Peyer's patch (tissue), 4 donors: Measurements from ENCODE around the gene C10orf67. TPM values are rescaled to one million over a fixed set of nuclear protein-coding genes. Genes with fewer than 3 reads are reported as not detected.

Source experiments
- DNase-seq, 3 donors: peaks; one replicate each; pipeline ENCODE4 v3.0.0-alpha.2; 2017 to 2019
- H3K27ac ChIP-seq, 4 donors: fragments of 200-600 bp; sonication (generic); one replicate each; pipeline ENCODE4 v1.5.1; 2016 to 2019
- H3K27me3 ChIP-seq, 2 donors: fragments of 200-600 bp; sonication (generic); one replicate each; pipeline ENCODE4 v1.5.1; 2019
- H3K36me3 ChIP-seq, 3 donors: fragments of 200-600 bp; sonication (generic); one replicate each; pipeline ENCODE4 v1.5.1; 2016 to 2019
- H3K4me1 ChIP-seq, 4 donors: fragments of 200-600 bp; sonication (generic); one replicate each; pipeline ENCODE4 v1.5.1; 2016 to 2019
- H3K4me3 ChIP-seq, 4 donors: fragments of 200-600 bp; sonication (generic); 1 replicate in 3 of 4; 2 replicates in 1 of 4; pipeline ENCODE4 v1.5.1; 2016 to 2019; ENCODE audit warnings: mild to moderate bottlenecking in 1 of 4
- H3K9me3 ChIP-seq, 4 donors: fragments of 200-600 bp; sonication (generic); one replicate each; pipeline ENCODE4 v1.5.1; 2016 to 2019; ENCODE audit warnings: mild to moderate bottlenecking in 1 of 4
- CTCF ChIP-seq, 6 experiments: fragments of 450-650 bp in 4 of 6; fragments of 200-600 bp in 2 of 6; sonication (generic) in 1 of 6; IDR thresholded peaks; one replicate each; pipeline ENCODE4 v1.5.1; 2017 to 2019; ENCODE audit warnings: antibody characterized with exemption in 6 of 6, mild to moderate bottlenecking in 3 of 6, moderate library complexity in 1 of 6
- POLR2A ChIP-seq, 2 donors: fragments of 450-650 bp; IDR thresholded peaks; one replicate each; pipeline ENCODE4 v1.5.1; 2017; ENCODE audit warnings: antibody characterized with exemption in 2 of 2, mild to moderate bottlenecking in 2 of 2, moderate library complexity in 2 of 2
- small RNA-seq, 2 donors: library from RNA; depleted of rRNA; stranded (forward); fragments of <200 nt; gene quantifications; one replicate each; pipeline ENCODE3, GENCODE V24; 2016
- total RNA-seq, 4 donors: library from RNA; depleted of rRNA; stranded (reverse); fragments of >200 nt; gene quantifications; one replicate each; pipeline ENCODE4 v1.1.0, GENCODE V29; 2016

Gene C10orf67
- total RNA-seq, 4 donors from 2014 or later, result 1.2 TPM; not detected in 3

DNA sequence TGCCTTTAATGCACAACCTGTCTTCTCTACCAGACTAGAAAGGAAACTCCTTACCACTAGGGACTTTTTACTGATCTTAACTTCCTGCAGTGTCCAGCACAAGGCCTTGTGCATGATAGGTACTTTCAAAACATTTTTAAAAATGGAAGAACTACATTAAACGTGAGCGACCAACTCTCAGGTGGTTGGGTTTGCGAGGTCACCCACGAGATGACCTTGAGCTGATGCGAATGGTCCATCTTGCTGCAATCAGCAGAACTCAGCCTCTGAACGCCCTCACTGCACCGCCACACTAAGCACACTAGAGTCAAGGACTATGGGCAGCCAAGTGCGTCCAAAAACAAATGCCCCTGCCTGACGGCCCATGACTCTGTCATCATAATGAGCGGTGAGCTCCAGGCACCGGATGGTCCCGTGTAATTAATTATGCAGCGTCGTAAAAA is 187.3 kb downstream of the C10orf67 start:
- TF ChIP-seq POLR2A (IDR thresholded peaks at IDR 0.05), result no peak
- TF ChIP-seq CTCF (IDR thresholded peaks at IDR 0.05), result no peak
- H3K36me3 ChIP-seq, result no peaks in the 10 kb centered on the region
- H3K27me3 ChIP-seq, result no peaks in the 10 kb centered on the region
- H3K4me1 ChIP-seq, result no peaks in the 10 kb centered on the region
- H3K27ac ChIP-seq, result no peak overlapping the region
- H3K9me3 ChIP-seq, result no peaks in the 10 kb centered on the region
- H3K4me3 ChIP-seq, result no peak overlapping the region
- DNase-seq, result no peak

GRCh38 chr10:23156447-23157150 is 188.0 kb downstream of the C10orf67 start:
- H3K27ac ChIP-seq, result no peak overlapping the region
- no peaks in the 10 kb centered on the region for H3K27me3 ChIP-seq
- no peaks in the 10 kb centered on the region for H3K4me1 ChIP-seq
- no peak for DNase-seq
- no peaks in the 10 kb centered on the region for H3K9me3 ChIP-seq
- no peak overlapping the region for H3K4me3 ChIP-seq
- H3K36me3 ChIP-seq, result no peaks in the 10 kb centered on the region
- no peak for TF ChIP-seq CTCF (IDR thresholded peaks at IDR 0.05)
- no peak for TF ChIP-seq POLR2A (IDR thresholded peaks at IDR 0.05)

DNA sequence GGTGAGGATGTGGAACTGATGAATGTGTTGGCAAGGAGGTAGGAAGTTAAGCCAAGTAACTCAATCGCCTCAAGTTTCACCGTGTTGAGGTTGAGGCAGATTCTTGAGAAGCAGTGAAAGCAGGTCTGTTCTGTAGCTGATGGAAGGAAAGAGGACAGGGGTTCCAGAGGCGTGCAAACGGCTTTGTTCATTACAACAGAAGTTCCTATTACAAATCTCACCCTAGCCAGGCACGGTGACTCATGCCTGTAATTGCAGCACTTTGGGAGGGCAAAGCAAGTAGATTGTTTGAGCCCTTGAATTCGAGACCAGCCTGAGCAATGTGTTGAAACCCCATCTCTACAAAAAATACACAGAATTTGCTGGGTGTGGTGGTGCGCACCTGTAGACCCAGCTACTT is 189.4 kb downstream of the C10orf67 start:
- no peak overlapping the region for H3K27ac ChIP-seq
- no peaks in the 10 kb centered on the region for H3K27me3 ChIP-seq
- H3K9me3 ChIP-seq, result no peaks in the 10 kb centered on the region
- DNase-seq, result no peak
- no peaks in the 10 kb centered on the region for H3K4me1 ChIP-seq
- H3K36me3 ChIP-seq, result no peaks in the 10 kb centered on the region
- TF ChIP-seq CTCF (IDR thresholded peaks at IDR 0.05), result no peak
- no peak for TF ChIP-seq POLR2A (IDR thresholded peaks at IDR 0.05)
- no peak overlapping the region for H3K4me3 ChIP-seq

Small RNA genes lying within 50 kb of the gene (small RNA-seq; reads per million reads assigned to genes)
- 0 reads per million in 2 donors for gene MIR1254-2
- gene RF00561, result 0 reads per million in 2 donors

Other genes with a start within 250 kb of the C10orf67 start
- 10 to 100 TPM in 3 of 4 donors, 1 to 10 TPM in 1; 9.1 to 17.6 (median 13.8) TPM for gene MSRB2, start 249.2 kb downstream of the C10orf67 start, total RNA-seq
- gene PTF1A, start 152.5 kb downstream of the C10orf67 start, total RNA-seq, result not detected
- 10 to 100 TPM in 1 of 4 donors, 1 to 10 TPM in 3; 5.8 to 11.2 (median 8.3) TPM for gene OTUD1, start 94.3 kb upstream of the C10orf67 start, total RNA-seq